HCT116 (cell line): Measurements from ENCODE around the gene VAMP8. TPM values are rescaled to one million over a fixed set of nuclear protein-coding genes. Genes with fewer than 3 reads are reported as not detected.

Experiments used
- ATAC-seq: fragments of 200-7000 bp; cut with Tn5 transposase; 2 replicates; pipeline ENCODE4 v1.9.1; 2020; ENCODE audit warnings: mild to moderate bottlenecking, moderate library complexity
- BruUV-seq: library from RNA; stranded (reverse); fragments of 400-500 nt; replicated peaks from 2 replicates; lab custom pipeline; 2021; lab: Mats Ljungman, UMichigan
- CTCF ChIA-PET: fragments of 300-600 bp; sonication (Branson Sonifier 250); formaldehyde crosslinking; loops from one replicate; lab custom pipeline; 2021; ENCODE audit warnings: antibody characterized with exemption; lab: Charles Lee
- POLR2A ChIA-PET: fragments of 300-600, 350-600 bp; sonication (Branson Sonifier 250); formaldehyde crosslinking; loops from one replicate; lab custom pipeline; 2021; ENCODE audit warnings: antibody characterized with exemption; lab: Charles Lee
- RAD21 ChIA-PET, 2 experiments: fragments of 300-600 bp; sonication (Branson Sonifier 250); formaldehyde crosslinking; loops; one replicate each; lab custom pipeline; 2023; ENCODE audit warnings: low total read pairs in 2 of 2; ENCODE audit not compliant: uncharacterized antibody in 2 of 2, unreplicated experiment in 2 of 2, low non-redundant PET in 1 of 2; lab: Charles Lee
- DNase-seq: peaks from one replicate; pipeline ENCODE4 v3.0.0-alpha.2; 2010; ENCODE audit warnings: low read depth, low spot score
- H2AFZ ChIP-seq: fragments of 200-600 bp; shearing (Covaris generic), sonication (generic); 2 replicates; pipeline ENCODE4 v1.6.1; 2017; ENCODE audit warnings: low read depth, mixed run types, mixed read lengths, antibody characterized with exemption, low read length; ENCODE audit not compliant: poor library complexity, severe bottlenecking
- H3K27ac ChIP-seq: 2 replicates; pipeline ENCODE4 v1.5.1; 2012; ENCODE audit warnings: low read depth, low read length
- H3K27me3 ChIP-seq: fragments of 200-600 bp; sonication (generic); 2 replicates; pipeline ENCODE4 v1.6.1; 2016; ENCODE audit warnings: mixed run types, low read length, mixed read lengths; ENCODE audit not compliant: insufficient read depth
- H3K36me3 ChIP-seq, 2 experiments: fragments of 200-500 bp in 1 of 2; fragments of 200-600 bp in 1 of 2; sonication (Bioruptor generic) in 1 of 2; sonication (generic) in 1 of 2; 2 replicates each; pipeline versions ENCODE4 v1.5.1 to v1.6.1; 2014 to 2016; ENCODE audit warnings: low read length in 2 of 2, inconsistent platforms in 1 of 2, mixed read lengths in 1 of 2, mixed run types in 1 of 2; ENCODE audit not compliant: insufficient read depth in 2 of 2, control insufficient read depth in 1 of 2
- H3K4me1 ChIP-seq, 2 experiments: fragments of 200-600 bp in 1 of 2; sonication (generic) in 1 of 2; 2 replicates each; pipeline versions ENCODE4 v1.5.1 to v1.6.1; 2012 to 2017; ENCODE audit warnings: low read length in 2 of 2, inconsistent platforms in 1 of 2, mild to moderate bottlenecking in 1 of 2, mixed read lengths in 1 of 2, mixed run types in 1 of 2, moderate library complexity in 1 of 2; ENCODE audit not compliant: insufficient read depth in 2 of 2, control insufficient read depth in 1 of 2
- H3K4me2 ChIP-seq: fragments of 200-600 bp; sonication (generic); 2 replicates; pipeline ENCODE4 v1.6.1; 2017; ENCODE audit warnings: mixed run types, low read length, mixed read lengths
- H3K4me3 ChIP-seq, 2 experiments: fragments of 200-600 bp in 1 of 2; sonication (generic) in 1 of 2; replicated peaks in 1 of 2; 2 replicates each; pipeline ENCODE4 v1.5.1; 2011 to 2016; ENCODE audit warnings: low read length in 2 of 2, control low read depth in 1 of 2, low read depth in 1 of 2, mild to moderate bottlenecking in 1 of 2, mixed read lengths in 1 of 2, mixed run types in 1 of 2
- H3K79me2 ChIP-seq: fragments of 200-600 bp; sonication (generic); 2 replicates; pipeline ENCODE4 v1.6.1; 2017; ENCODE audit warnings: mild to moderate bottlenecking, mixed run types, low read length, moderate library complexity, mixed read lengths; ENCODE audit not compliant: insufficient read depth
- H3K9ac ChIP-seq: fragments of 200-600 bp; sonication (generic); 2 replicates; pipeline ENCODE4 v1.6.1; 2016; ENCODE audit warnings: low read length, mixed read lengths
- H3K9me2 ChIP-seq: fragments of 200-600 bp; sonication (generic), shearing (Covaris generic); 2 replicates; pipeline ENCODE4 v1.6.1; 2017; ENCODE audit warnings: mixed run types, mild to moderate bottlenecking, moderate library complexity; ENCODE audit not compliant: insufficient read depth
- H3K9me3 ChIP-seq, 2 experiments: fragments of 200-500 bp in 1 of 2; fragments of 200-600 bp in 1 of 2; sonication (Bioruptor generic) in 1 of 2; sonication (generic) in 1 of 2; 2 replicates each; pipeline ENCODE4 v1.6.1; 2014 to 2017; ENCODE audit warnings: low read length in 2 of 2, mixed read lengths in 2 of 2, inconsistent platforms in 1 of 2, low read depth in 1 of 2, mild to moderate bottlenecking in 1 of 2, mixed run types in 1 of 2, moderate library complexity in 1 of 2; ENCODE audit not compliant: control insufficient read depth in 1 of 2, insufficient read depth in 1 of 2
- H4K20me1 ChIP-seq: fragments of 200-600 bp; sonication (generic), shearing (Covaris generic); 2 replicates; pipeline ENCODE4 v1.6.1; 2017; ENCODE audit warnings: mixed run types, mild to moderate bottlenecking, moderate library complexity; ENCODE audit not compliant: insufficient read depth
- ATF3 ChIP-seq: IDR thresholded peaks from 2 replicates; pipeline ENCODE4 v1.6.1; 2012
- CBX3 ChIP-seq: IDR thresholded peaks from 2 replicates; pipeline ENCODE4 v1.6.1; 2012; ENCODE audit warnings: low read depth
- CEBPB ChIP-seq: IDR thresholded peaks from 2 replicates; pipeline ENCODE4 v1.6.1; 2012; ENCODE audit warnings: low read depth
- EGR1 ChIP-seq: IDR thresholded peaks from 2 replicates; pipeline ENCODE4 v1.6.1; 2012; ENCODE audit warnings: low read depth
- ELF1 ChIP-seq: IDR thresholded peaks from 2 replicates; pipeline ENCODE4 v1.6.1; 2012; ENCODE audit warnings: low read depth, borderline replicate concordance
- EZH2 ChIP-seq: fragments of 200-600 bp; sonication (generic); IDR thresholded peaks from 2 replicates; pipeline ENCODE4 v1.6.1; 2017; ENCODE audit warnings: antibody characterized with exemption, mixed run types
- EZH2phosphoT487 ChIP-seq: fragments of 200-600 bp; IDR thresholded peaks from 2 replicates; pipeline ENCODE4 v1.6.1; 2018; ENCODE audit warnings: antibody characterized with exemption, borderline replicate concordance
- FOSL1 ChIP-seq: IDR thresholded peaks from 2 replicates; pipeline ENCODE4 v1.6.1; 2012; ENCODE audit warnings: low read depth
- JUND ChIP-seq: IDR thresholded peaks from 2 replicates; pipeline ENCODE4 v1.6.1; 2012
- MAX ChIP-seq: IDR thresholded peaks from 2 replicates; pipeline ENCODE4 v1.6.1; 2012
- POLR2AphosphoS5 ChIP-seq: IDR thresholded peaks from 2 replicates; pipeline ENCODE4 v1.6.1; 2011; ENCODE audit warnings: mild to moderate bottlenecking, low read depth, low read length, moderate library complexity
- SIN3A ChIP-seq: IDR thresholded peaks from 2 replicates; pipeline ENCODE4 v1.6.1; 2012; ENCODE audit warnings: low read depth
- SP1 ChIP-seq: IDR thresholded peaks from 2 replicates; pipeline ENCODE4 v1.6.1; 2012; ENCODE audit warnings: low read depth
- SRF ChIP-seq: IDR thresholded peaks from 2 replicates; pipeline ENCODE4 v1.6.1; 2012; ENCODE audit warnings: low read depth
- TCF7L2 ChIP-seq: IDR thresholded peaks from 2 replicates; pipeline ENCODE4 v1.7.0; 2011; ENCODE audit warnings: borderline replicate concordance, inconsistent platforms; ENCODE audit not compliant: insufficient read depth, insufficient read length; ENCODE audit errors: extremely low read depth
- YY1 ChIP-seq: IDR thresholded peaks from 2 replicates; pipeline ENCODE4 v1.6.1; 2011; ENCODE audit warnings: low read length, low read depth, moderate library complexity, mild to moderate bottlenecking; ENCODE audit not compliant: insufficient replicate concordance; ENCODE audit errors: extremely low read depth
- ZBTB33 ChIP-seq: IDR thresholded peaks from 2 replicates; pipeline ENCODE4 v1.6.1; 2011; ENCODE audit warnings: mild to moderate bottlenecking, low read length, moderate library complexity; ENCODE audit not compliant: insufficient replicate concordance; ENCODE audit errors: extremely low read depth
- ZNF274 ChIP-seq: fragments of 200-500 bp; sonication (Bioruptor generic); IDR thresholded peaks from 2 replicates; pipeline ENCODE4 v1.6.1; 2014; ENCODE audit warnings: mild to moderate bottlenecking, low read depth, low read length, inconsistent platforms
- intact Hi-C: fragments of 100-400 bp; cut with micrococcal nuclease; formaldehyde crosslinking; loops from 2 replicates; pipeline ENCODE4 v1.10.0; 2022
- total RNA-seq: library from RNA; stranded (reverse); gene quantifications from one replicate; pipeline ENCODE4 v1.2.1, GENCODE V29; 2021; ENCODE audit not compliant: unreplicated experiment
- TF ChIP-seq, protein P1 (sequence below): IDR thresholded peaks from 2 replicates; pipeline ENCODE4 v1.6.1; 2012; ENCODE audit warnings: low read depth
- TF ChIP-seq, protein P2 (sequence below), 3 experiments: fragments of 200-600 bp in 1 of 3; sonication (generic) in 1 of 3; IDR thresholded peaks in 2 of 3; conservative IDR thresholded peaks in 1 of 3; 2 replicates each; pipeline ENCODE4 v1.5.1; 2012 to 2017; ENCODE audit warnings: low read depth in 2 of 3, low read length in 2 of 3, antibody characterized with exemption in 1 of 3, borderline replicate concordance in 1 of 3, control low read depth in 1 of 3, mild to moderate bottlenecking in 1 of 3, mixed read lengths in 1 of 3, mixed run types in 1 of 3, moderate library complexity in 1 of 3; ENCODE audit not compliant: insufficient read depth in 1 of 3

The VAMP8 gene
- total RNA-seq, 1 experiment from 2014 or later: 52.6 TPM

GRCh38 chr2:85529809-85530208 is 47.6 kb upstream of the VAMP8 start:
- no peak overlapping the region for H3K9ac ChIP-seq
- H3K9me2 ChIP-seq: no peaks in the 10 kb centered on the region
- H3K79me2 ChIP-seq: no peaks in the 10 kb centered on the region
- POLR2A ChIA-PET: interaction anchor here (1.7 kb wide), 1 partner anchor 9 kb away, joined by 8 read pairs; the partner anchor contains the start of gene MAT2A
- no peak overlapping the region for H2AFZ ChIP-seq
- H3K9me3 ChIP-seq: no peaks in the 10 kb centered on the region
- H3K27ac ChIP-seq: no peak overlapping the region
- DNase-seq (no peak), ATAC-seq (no peak)
- H3K27me3 ChIP-seq: no peaks in the 10 kb centered on the region
- intact Hi-C loops: no loop called here
- H3K4me2 ChIP-seq: no peak overlapping the region
- no peak overlapping the region for H3K4me3 ChIP-seq
- no peaks in the 10 kb centered on the region for H4K20me1 ChIP-seq
- RAD21 ChIA-PET: no interaction called here
- TF ChIP-seq YY1 (no peak), CBX3 (no peak), CEBPB (no peak), EZH2phosphoT487 (no peak), SP1 (no peak), TCF7L2 (no peak), JUND (no peak), SRF (no peak), ELF1 (no peak), FOSL1 (no peak), MAX (no peak), ZBTB33 (no peak), ZNF274 (no peak), EGR1 (no peak), POLR2AphosphoS5 (no peak), SIN3A (no peak), ATF3 (no peak), EZH2 (no peak)
- TF ChIP-seq, protein P1, sequence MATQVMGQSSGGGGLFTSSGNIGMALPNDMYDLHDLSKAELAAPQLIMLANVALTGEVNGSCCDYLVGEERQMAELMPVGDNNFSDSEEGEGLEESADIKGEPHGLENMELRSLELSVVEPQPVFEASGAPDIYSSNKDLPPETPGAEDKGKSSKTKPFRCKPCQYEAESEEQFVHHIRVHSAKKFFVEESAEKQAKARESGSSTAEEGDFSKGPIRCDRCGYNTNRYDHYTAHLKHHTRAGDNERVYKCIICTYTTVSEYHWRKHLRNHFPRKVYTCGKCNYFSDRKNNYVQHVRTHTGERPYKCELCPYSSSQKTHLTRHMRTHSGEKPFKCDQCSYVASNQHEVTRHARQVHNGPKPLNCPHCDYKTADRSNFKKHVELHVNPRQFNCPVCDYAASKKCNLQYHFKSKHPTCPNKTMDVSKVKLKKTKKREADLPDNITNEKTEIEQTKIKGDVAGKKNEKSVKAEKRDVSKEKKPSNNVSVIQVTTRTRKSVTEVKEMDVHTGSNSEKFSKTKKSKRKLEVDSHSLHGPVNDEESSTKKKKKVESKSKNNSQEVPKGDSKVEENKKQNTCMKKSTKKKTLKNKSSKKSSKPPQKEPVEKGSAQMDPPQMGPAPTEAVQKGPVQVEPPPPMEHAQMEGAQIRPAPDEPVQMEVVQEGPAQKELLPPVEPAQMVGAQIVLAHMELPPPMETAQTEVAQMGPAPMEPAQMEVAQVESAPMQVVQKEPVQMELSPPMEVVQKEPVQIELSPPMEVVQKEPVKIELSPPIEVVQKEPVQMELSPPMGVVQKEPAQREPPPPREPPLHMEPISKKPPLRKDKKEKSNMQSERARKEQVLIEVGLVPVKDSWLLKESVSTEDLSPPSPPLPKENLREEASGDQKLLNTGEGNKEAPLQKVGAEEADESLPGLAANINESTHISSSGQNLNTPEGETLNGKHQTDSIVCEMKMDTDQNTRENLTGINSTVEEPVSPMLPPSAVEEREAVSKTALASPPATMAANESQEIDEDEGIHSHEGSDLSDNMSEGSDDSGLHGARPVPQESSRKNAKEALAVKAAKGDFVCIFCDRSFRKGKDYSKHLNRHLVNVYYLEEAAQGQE: no peak
- TF ChIP-seq, protein P2, sequence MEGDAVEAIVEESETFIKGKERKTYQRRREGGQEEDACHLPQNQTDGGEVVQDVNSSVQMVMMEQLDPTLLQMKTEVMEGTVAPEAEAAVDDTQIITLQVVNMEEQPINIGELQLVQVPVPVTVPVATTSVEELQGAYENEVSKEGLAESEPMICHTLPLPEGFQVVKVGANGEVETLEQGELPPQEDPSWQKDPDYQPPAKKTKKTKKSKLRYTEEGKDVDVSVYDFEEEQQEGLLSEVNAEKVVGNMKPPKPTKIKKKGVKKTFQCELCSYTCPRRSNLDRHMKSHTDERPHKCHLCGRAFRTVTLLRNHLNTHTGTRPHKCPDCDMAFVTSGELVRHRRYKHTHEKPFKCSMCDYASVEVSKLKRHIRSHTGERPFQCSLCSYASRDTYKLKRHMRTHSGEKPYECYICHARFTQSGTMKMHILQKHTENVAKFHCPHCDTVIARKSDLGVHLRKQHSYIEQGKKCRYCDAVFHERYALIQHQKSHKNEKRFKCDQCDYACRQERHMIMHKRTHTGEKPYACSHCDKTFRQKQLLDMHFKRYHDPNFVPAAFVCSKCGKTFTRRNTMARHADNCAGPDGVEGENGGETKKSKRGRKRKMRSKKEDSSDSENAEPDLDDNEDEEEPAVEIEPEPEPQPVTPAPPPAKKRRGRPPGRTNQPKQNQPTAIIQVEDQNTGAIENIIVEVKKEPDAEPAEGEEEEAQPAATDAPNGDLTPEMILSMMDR (IDR thresholded peaks at IDR 0.05 in 2 of 3, conservative IDR thresholded peaks at IDR 0.05 in 1 of 3; ENCODE audit: borderline replicate concordance in 1 of 3, insufficient read depth in 1 of 3, low read depth in 2 of 3, low read length in 2 of 3): no peak
- BruUV-seq: no TSS peak
- peaks cover 3 to 4% of the 10 kb centered on the region in 2 experiments; a peak in 2 of 4 replicates for H3K4me1 ChIP-seq
- H3K36me3 ChIP-seq: no peaks in the 10 kb centered on the region
- CTCF ChIA-PET: no interaction called here
